Fibroblast of the conjunctiva (primary cell): ENCODE results near the gene CNOT3.

Source experiments
- DNase-seq: peaks from one replicate; pipeline ENCODE4 v3.0.0-alpha.2; 2010; ENCODE audit warnings: low read depth

Gene CNOT3

DNA sequence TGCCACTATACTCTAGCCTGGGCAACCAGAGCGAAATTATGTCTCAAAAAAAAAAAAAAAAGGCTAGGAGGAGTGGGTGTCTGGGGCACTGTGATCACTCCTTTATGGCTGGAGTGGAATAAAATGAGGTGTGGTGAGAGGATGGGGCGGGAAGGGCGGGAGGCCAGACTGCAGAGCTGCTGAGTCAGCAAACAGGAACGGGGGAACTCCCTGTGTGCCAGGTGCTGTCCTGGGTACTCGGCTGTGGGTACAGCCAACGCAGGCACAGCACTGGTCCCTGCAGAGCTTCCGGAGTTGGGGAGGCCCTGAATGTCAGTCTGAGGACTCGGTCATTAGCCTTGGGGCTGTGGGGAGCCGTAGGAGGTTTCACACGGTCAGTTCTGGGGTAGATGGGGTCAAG lies 16.3 kb upstream of the CNOT3 start:
- DNase-seq = no peak

DNA sequence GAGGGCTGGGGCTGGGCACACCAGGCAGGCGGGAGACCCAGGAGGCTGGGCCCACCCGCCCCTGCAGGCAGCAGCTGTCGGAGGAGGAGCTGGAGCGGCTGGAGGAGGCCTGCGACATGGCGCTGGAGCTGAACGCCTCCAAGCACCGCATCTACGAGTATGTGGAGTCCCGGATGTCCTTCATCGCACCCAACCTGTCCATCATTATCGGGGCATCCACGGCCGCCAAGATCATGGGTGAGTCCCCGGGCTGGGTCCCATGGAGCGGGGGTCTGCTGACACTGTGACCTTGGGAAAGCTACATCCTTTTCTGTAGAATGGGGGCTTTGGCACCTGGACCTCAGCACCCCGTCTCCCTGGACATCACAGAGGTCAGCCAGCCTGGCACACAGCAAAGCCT lies 13.9 kb upstream of the CNOT3 start:
- DNase-seq = no peak

GRCh38 chr19:54124393-54124792 lies 13.2 kb upstream of the CNOT3 start:
- no peak for DNase-seq

GRCh38 chr19:54125713-54126112 lies 11.8 kb upstream of the CNOT3 start:
- no peak for DNase-seq

- no peak for DNase-seq
Measured at GRCh38 chr19:54127688-54128440, 9.7 kb upstream of the CNOT3 start.

DNA sequence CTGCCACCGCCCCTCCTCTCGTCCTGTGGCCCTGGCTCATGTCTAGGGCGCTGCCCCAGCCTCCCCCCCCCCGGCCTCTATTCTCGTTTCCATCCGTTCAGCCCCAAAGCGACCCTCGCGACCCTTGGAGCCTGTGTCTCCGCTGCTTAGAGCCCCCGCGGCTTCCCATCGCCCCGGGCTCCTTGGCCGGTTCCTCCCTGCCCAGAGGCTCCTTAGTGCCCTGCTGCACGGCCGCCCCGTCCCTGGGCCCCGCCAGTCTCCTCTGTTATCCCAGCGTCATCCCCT lies 9.2 kb upstream of the CNOT3 start:
- no peak for DNase-seq

DNA sequence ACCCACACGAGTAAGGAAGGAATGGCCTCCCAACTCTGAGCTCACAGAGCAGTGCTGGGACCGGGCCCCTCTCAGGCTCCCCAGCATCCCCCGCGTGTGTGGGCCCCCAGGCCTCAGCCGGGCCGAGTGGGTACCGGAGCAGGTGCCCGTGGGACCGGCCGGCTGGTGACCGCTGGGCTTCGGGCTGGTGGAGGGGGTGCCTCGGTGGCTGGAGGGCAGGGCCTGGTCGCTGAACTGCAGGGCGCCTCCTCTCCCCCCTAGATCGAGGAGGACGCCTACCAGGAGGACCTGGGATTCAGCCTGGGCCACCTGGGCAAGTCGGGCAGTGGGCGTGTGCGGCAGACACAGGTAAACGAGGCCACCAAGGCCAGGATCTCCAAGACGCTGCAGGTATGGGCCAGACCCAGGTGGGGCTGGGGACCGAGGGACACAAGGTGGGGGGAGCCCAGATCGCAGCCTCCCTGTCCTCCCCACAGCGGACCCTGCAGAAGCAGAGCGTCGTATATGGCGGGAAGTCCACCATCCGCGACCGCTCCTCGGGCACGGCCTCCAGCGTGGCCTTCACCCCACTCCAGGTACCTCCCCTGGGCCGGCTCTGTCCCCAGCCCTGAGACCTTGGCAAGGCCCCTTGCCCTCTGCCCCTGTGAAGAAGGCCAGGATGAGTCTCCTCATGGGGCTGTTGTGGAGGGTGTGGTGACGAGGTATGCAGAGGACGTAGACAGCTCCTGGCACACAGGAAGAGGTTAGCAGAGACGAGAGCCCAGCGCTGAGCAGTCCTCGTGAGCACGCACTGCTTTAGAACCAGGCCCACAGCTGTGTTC lies 8.6 kb upstream of the CNOT3 start:
- no peak for DNase-seq

DNA sequence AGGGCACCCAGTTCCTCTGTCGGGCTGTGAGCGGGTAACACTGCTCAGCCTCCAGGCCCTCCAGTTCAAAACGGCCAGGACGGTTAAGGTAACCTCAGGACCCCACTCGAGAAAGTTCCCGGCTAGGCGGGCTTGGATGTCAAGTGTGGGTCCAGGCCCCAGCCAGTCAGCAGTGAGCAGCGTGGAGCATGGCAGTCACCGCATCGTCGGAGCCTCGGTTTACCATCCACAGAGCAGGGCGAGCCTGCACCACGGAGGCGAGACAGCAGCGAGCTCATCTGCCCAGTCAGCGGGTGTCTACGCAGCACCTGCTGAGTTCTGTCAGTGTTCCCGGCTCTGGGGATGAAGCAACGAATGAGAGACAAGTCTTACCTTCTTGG lies 8.0 kb upstream of the CNOT3 start:
- no peak for DNase-seq

DNA sequence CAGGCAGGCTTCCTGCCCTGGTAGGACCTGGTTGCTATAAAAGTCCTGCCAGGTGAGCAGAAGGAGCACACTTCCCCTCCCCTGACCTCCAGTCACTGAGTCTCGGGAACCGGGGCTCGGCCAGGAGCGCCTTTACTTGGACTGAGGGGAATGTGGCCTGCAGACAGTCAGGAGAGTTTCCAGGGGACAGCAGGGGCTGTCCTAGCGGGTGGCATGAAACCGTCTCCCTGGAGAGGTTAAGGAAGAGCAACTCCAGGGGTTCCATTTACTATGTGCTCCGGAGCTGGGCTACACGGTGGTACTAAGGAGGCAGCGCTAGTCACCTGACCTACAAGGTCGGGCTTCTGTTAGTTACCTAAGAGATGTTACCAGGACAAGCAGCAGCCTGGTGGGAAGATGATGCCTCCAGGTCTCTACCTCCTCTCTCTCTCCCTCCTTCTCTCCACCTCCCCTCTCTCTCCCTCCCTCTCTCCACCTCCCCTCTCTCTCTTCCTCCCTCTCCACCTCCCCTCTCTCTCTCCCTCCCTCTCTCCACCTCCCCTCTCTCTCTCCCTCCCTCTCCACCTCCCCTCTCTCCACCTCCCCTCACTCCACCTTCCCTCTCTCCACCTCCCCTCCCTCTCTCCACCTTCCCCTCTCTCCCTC lies 4.1 kb upstream of the CNOT3 start:
- no peak for DNase-seq

DNA sequence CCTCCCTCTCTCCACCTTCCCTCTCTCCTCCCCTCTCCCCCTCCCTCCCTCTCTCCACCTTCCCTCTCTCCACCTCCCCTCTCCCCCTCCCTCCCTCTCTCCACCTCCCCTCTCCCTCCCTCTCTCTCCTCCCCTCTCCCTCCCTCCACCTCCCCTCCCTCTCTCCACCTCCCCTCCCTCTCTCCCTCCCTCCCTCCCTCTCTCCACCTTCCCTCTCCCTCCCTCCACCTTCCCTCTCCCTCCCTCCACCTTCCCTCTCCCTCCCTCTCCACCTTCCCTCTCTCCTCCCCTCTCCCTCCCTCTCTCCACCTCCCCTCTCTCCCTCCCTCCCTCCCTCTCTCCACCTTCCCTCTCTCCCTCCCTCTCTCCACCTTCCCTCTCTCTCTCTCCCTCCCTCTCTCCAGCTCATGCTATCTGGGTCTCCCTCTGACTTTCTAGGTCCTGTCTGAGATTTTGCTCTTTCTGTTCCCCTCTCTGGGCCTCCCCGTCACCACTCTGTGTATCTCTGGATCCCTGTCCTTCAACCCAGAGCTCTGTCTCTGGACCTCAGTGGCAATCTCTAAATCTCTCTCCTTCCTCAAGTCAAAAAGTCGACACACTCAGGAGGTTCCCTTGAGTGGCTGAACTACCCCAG lies 3.5 kb upstream of the CNOT3 start:
- DNase-seq = no peak

DNA sequence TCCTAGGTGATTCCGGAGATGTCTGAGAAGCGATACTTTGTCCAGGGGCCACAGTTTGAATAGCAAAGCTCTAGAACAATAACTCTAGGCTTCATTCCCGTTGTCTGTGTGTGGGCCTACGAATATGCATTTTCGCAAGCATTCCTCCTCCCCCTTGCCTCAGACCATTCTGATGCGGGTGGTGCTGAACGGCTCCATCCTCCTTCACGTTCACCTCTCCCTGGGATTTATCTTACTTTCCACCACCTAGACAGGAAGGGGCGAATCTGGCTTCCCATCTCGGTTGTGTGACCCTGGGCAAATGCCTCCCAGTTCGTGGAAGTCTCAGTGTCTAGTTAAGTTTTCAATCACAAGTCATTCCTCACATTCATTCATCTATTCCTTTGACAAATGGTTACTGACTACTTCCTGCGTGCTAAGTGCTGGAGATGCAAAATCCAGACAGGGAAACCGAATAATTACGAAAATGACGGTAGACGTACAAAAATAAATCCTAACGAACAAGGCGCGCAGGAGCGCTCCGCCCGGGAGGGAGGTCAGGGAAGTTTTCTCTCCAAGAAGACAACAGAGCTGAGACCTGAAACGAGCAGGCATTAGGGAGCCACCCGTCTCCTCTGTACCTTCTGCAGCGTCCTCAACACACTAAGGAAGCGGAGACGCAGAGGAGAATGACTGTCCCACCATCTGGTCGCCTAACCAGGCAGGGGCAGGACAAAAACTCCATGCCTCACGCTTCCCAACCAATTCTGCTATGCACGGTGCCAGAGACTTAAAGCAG lies 1.3 kb upstream of the CNOT3 start:
- no peak for DNase-seq

DNA sequence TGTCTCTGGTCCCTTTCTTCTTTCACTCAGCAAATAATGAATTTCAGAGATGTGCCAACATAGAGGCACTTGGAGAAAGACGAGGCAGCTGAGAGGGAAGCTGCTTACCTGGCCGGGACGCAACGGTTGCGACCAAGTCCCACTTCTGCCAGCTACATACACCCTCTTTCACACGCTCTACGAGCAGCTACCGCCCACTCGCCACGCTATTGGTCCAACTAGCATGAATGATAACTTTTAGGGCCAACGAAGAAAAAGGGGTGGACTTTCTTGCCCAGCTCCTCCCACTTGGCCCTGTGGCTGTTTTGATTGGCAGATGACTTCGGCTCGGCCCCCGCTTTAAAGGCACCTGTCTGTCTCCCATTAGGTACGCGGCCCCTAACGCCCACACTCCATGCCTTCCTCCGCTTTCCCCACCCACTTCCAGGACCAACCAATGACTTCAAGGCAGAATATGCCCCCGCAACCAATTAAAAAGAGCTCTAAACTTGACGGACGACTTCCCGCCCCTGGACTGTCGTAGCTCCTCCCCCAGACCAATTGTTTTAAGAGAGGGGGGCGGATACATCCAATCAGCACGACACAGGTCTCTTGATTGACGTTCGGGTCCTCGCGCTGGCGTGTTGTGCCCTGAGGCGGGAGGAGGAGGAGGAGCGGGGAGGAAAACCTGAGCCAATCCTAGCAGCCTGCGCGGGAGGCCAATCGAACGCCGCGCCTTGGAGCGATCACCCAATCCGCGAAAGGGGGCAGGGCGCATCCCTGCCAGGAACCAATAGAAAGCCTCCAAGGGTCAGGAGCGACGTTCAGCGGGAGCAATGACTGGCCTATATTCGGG lies 481 bp upstream of the CNOT3 start:
- DNase-seq = peak; percentile 100

- no peak for DNase-seq
Measured at GRCh38 chr19:54138489-54139256, 1.1 kb downstream of the CNOT3 start.

DNA sequence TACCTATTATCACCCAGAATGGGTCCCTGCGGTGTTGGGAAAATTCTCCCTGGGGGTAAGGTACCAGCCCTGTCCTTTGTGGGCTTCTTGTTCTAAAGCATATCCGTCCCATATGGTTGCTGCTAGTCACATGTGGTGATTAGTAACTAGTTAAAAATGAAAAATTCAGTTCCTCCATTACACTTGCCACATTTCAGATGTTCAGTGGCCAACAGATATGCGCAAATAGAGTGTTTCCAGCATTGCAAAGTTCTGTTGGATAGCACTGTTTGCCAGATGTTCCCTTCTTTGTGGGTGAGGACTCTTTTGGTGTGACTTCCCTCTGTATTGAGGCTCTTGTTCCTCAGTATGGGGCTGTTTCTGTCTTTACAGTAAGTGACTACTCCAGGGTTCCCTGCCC lies 3.8 kb downstream of the CNOT3 start:
- no peak for DNase-seq

- DNase-seq = no peak
Measured at GRCh38 chr19:54142166-54142780, 4.7 kb downstream of the CNOT3 start.

GRCh38 chr19:54145541-54146158 lies 8.1 kb downstream of the CNOT3 start:
- no peak for DNase-seq

DNA sequence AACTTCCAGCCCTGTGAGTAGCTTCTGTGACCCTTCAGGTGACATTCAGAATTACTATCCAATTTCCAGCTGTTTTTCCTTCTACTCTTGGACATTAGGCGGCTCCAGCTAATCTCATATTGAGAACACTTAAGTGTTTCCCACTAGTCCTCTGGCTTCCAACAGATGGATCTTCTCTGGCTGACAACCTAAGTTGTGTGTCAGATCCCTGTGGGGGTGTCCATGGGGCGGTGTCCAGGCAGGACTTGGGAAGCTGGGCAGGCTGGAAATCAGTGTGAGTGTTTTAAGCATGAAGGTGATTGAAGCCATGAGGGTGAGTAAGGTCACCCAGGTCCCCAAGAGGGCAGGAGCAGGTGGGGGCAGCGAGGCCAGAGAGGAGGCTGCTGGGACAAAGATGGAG lies 10.1 kb downstream of the CNOT3 start:
- no peak for DNase-seq

- no peak for DNase-seq
Measured at GRCh38 chr19:54148158-54148557, 10.6 kb downstream of the CNOT3 start.

DNA sequence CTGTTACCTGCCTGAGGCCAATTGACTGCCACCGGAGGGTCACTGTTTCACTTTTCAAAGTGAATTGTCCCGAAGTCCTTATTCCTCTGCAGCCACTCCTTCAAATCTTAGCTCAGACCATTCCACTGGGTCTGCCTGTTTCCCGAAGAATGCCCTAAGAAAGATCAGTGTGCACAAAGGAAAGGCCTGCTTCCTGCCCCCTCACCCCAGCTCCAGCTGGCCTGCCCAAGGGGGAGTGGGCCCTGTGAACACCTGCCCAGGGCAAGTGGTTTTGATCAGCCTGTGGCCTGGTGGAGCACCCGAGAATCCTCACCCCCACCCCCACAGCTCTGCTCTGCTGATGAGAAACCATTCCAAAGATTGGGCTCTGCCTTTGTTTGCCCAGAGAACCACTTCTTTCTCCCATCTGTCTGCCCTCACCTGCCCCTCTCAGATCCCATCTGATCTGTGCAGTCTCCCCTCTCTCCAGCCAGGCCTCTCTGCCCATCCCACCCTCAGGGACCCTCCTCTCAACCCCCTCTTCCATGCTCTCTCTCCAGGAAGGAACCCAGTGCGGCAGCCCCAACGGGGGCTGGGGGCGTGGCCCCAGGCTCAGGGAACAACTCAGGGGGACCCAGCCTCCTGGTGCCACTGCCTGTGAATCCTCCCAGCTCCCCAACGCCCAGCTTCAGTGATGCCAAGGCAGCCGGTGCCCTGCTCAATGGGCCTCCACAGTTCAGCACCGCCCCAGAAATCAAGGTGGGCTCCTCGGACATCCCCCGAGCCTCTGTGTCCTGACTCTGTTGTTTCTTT lies 11.7 kb downstream of the CNOT3 start:
- DNase-seq = no peak
